ENCODE results near the gene ANO1.
"Not testable (repeated sequence)": the region's sequence is repeated elsewhere in the genome, so short reads cannot be mapped to it uniquely, and the experiment has no call there.

The ANO1 gene

GRCh38 chr11:70193411-70194292, 115.5 kb downstream of the ANO1 start:
- DNase-seq = no peak

GRCh38 chr11:70194792-70195791, 117.0 kb downstream of the ANO1 start:
- DNase-seq = no peak

GRCh38 chr11:70200212-70200844, 122.2 kb downstream of the ANO1 start:
- no peak for DNase-seq

- DNase-seq = not testable (repeated sequence)
These were observed 122.9 kb downstream of the ANO1 start for GRCh38 chr11:70201047-70201446.

- peak in 1 of 5 experiments; percentile 18 for DNase-seq
These were observed 124.1 kb downstream of the ANO1 start for GRCh38 chr11:70201882-70202861.

GRCh38 chr11:70202920-70203750, 125.0 kb downstream of the ANO1 start, which contains the start of gene FADD:
FADD (plus strand) TSS chr11:70203296; CDS start chr11:70203460, 164 bp downstream.
- DNase-seq = peak; percentile 78 to 95 (median 83)

- DNase-seq = peak; percentile 45 to 91 (median 84)
These were observed 125.8 kb downstream of the ANO1 start for GRCh38 chr11:70203751-70204465.

GRCh38 chr11:70204466-70204799, 126.3 kb downstream of the ANO1 start:
- DNase-seq = peak in 1 of 5 experiments; percentile 43

GRCh38 chr11:70205049-70205725, 127.1 kb downstream of the ANO1 start:
- DNase-seq = no peak

- peak in 1 of 5 experiments; percentile 46 for DNase-seq
These were observed 127.6 kb downstream of the ANO1 start for GRCh38 chr11:70205766-70206165.

- no peak for DNase-seq
These were observed 128.3 kb downstream of the ANO1 start for GRCh38 chr11:70206226-70206981.

- DNase-seq = no peak
These were observed 128.9 kb downstream of the ANO1 start for GRCh38 chr11:70206982-70207376.

GRCh38 chr11:70207531-70208131, 129.5 kb downstream of the ANO1 start:
- no peak for DNase-seq

GRCh38 chr11:70209391-70209912, 131.3 kb downstream of the ANO1 start:
- no peak for DNase-seq

- no peak for DNase-seq
These were observed 132.0 kb downstream of the ANO1 start for GRCh38 chr11:70210051-70210501.

- DNase-seq = no peak
These were observed 132.4 kb downstream of the ANO1 start for GRCh38 chr11:70210530-70210929.

GRCh38 chr11:70212227-70212811, 134.2 kb downstream of the ANO1 start:
- no peak for DNase-seq
